Neural progenitor cell (in vitro differentiated cells): ENCODE measurements around the gene RPL10A.

Experiments used
- EZH2phosphoT487 ChIP-seq: fragments of 200-600 bp; sonication (generic); IDR thresholded peaks from 2 replicates; pipeline ENCODE4 v1.6.1; 2017; ENCODE audit warnings: antibody characterized with exemption
- TF ChIP-seq, protein P1 (sequence below): fragments of 200-600 bp; sonication (generic); IDR thresholded peaks from 2 replicates; pipeline ENCODE4 v1.5.1; 2017; ENCODE audit warnings: antibody characterized with exemption, mild to moderate bottlenecking

DNA sequence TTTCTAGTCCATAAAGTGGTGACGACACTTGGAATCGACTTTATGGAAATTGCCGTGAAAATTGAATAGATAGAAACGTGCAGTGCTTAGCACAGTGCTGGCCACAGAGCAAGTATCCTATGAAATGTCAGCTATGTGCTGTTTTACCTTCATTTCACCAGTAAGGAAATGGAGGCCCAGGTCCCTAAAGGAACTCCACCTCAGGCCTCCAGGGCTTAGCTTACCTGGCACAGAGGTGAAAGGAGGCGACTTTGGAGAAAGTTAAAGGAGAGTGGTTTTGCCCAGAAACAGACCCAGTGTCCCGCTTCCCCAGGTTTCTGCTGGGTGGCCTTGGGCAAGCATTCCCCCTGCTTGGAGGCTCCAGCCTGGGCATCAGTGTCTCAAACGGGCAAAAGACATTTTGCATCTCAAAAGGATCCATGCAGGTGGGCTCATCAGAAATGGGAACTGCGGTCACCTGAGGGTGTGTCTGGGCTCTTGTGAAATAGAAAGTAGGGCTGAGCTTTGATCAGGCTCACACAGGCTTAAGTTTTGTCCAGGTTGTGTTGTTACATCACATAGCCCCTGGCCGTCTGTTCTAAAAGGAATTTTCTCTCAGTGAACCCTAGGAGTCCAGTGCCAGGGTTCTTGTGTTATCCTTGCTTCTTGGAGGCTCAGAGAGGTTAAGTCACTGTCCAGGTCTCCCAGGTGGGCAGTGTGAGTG lies 51.3 kb downstream of the RPL10A start:
- TF ChIP-seq, protein P1, sequence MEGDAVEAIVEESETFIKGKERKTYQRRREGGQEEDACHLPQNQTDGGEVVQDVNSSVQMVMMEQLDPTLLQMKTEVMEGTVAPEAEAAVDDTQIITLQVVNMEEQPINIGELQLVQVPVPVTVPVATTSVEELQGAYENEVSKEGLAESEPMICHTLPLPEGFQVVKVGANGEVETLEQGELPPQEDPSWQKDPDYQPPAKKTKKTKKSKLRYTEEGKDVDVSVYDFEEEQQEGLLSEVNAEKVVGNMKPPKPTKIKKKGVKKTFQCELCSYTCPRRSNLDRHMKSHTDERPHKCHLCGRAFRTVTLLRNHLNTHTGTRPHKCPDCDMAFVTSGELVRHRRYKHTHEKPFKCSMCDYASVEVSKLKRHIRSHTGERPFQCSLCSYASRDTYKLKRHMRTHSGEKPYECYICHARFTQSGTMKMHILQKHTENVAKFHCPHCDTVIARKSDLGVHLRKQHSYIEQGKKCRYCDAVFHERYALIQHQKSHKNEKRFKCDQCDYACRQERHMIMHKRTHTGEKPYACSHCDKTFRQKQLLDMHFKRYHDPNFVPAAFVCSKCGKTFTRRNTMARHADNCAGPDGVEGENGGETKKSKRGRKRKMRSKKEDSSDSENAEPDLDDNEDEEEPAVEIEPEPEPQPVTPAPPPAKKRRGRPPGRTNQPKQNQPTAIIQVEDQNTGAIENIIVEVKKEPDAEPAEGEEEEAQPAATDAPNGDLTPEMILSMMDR = no peak
- TF ChIP-seq EZH2phosphoT487 = no peak
